HepG2 (cell line): ENCODE data around the gene CARMIL1. TPM values are rescaled to one million over a fixed set of nuclear protein-coding genes. Genes with fewer than 3 reads are reported as not detected.

Source experiments
- ARID5B ChIP-seq: IDR thresholded peaks from 2 replicates; pipeline ENCODE4 v1.4.0; 2020; ENCODE audit warnings: mild to moderate bottlenecking, missing genetic modification reagents
- CREM ChIP-seq, 2 experiments: sonication (generic) in 1 of 2; formaldehyde crosslinking in 1 of 2; IDR thresholded peaks; 2 replicates each; pipeline versions ENCODE4 v1.4.0 to v1.6.1; 2016 to 2020; ENCODE audit warnings: antibody characterized with exemption in 1 of 2, mild to moderate bottlenecking in 1 of 2, missing genetic modification reagents in 1 of 2
- EHMT2 ChIP-seq: fragments of 200-600 bp; sonication (generic); IDR thresholded peaks from 2 replicates; pipeline ENCODE4 v1.7.0; 2017; ENCODE audit warnings: antibody characterized with exemption, low read depth, low read length, borderline replicate concordance
- ERF ChIP-seq: IDR thresholded peaks from 2 replicates; pipeline ENCODE4 v1.6.1; 2018; ENCODE audit warnings: missing biosample characterization, missing genetic modification reagents
- HMG20A ChIP-seq: IDR thresholded peaks from 2 replicates; pipeline ENCODE4 v1.6.1; 2016; ENCODE audit warnings: borderline replicate concordance
- ISL2 ChIP-seq: sonication (generic); formaldehyde crosslinking; IDR thresholded peaks from 2 replicates; pipeline ENCODE4 v1.5.0; 2020; ENCODE audit warnings: missing genetic modification reagents
- MED1 ChIP-seq: sonication (generic); formaldehyde crosslinking; IDR thresholded peaks from 2 replicates; pipeline ENCODE4 v1.4.0; 2020; ENCODE audit warnings: missing genetic modification reagents
- NCOR1 ChIP-seq: fragments of 200-600 bp; sonication (generic); IDR thresholded peaks from 2 replicates; pipeline ENCODE4 v1.7.0; 2017; ENCODE audit warnings: antibody characterized with exemption, low read length, borderline replicate concordance
- POGZ ChIP-seq: sonication (generic); formaldehyde crosslinking; IDR thresholded peaks from 2 replicates; pipeline ENCODE4 v1.4.0; 2020; ENCODE audit warnings: mild to moderate bottlenecking, missing genetic modification reagents
- RARA ChIP-seq: IDR thresholded peaks from 2 replicates; pipeline ENCODE4 v1.6.1; 2016; ENCODE audit warnings: missing genetic modification reagents, missing compliant biosample characterization
- RCOR2 ChIP-seq: IDR thresholded peaks from 2 replicates; pipeline ENCODE4 v1.6.1; 2016; ENCODE audit warnings: missing biosample characterization, missing genetic modification reagents
- STAG1 ChIP-seq: sonication (generic); formaldehyde crosslinking; IDR thresholded peaks from 2 replicates; pipeline ENCODE4 v1.4.0; 2020; ENCODE audit warnings: missing genetic modification reagents
- TBX2 ChIP-seq: sonication (generic); formaldehyde crosslinking; IDR thresholded peaks from 2 replicates; pipeline ENCODE4 v1.5.0; 2020; ENCODE audit warnings: missing genetic modification reagents, mild to moderate bottlenecking, borderline replicate concordance
- TGIF2 ChIP-seq: IDR thresholded peaks from 2 replicates; pipeline ENCODE4 v1.6.1; 2016; ENCODE audit warnings: control low read depth, missing compliant biosample characterization
- WIZ ChIP-seq: sonication (generic); formaldehyde crosslinking; IDR thresholded peaks from 2 replicates; pipeline ENCODE4 v1.5.1; 2020; ENCODE audit warnings: mild to moderate bottlenecking, missing genetic modification reagents
- ZKSCAN8 ChIP-seq: IDR thresholded peaks from 2 replicates; pipeline ENCODE4 v1.6.1; 2016; ENCODE audit warnings: borderline replicate concordance, missing genetic modification reagents, missing compliant biosample characterization
- ZNF292 ChIP-seq: sonication (generic); formaldehyde crosslinking; IDR thresholded peaks from 2 replicates; pipeline ENCODE4 v1.8.1; 2022; ENCODE audit warnings: mild to moderate bottlenecking, low read depth, missing genetic modification reagents, borderline replicate concordance
- ZNF772 ChIP-seq: sonication (generic); formaldehyde crosslinking; IDR thresholded peaks from 2 replicates; pipeline ENCODE4 v1.5.0; 2020; ENCODE audit warnings: mild to moderate bottlenecking, missing genetic modification reagents
- ZSCAN31 ChIP-seq: sonication (generic); formaldehyde crosslinking; IDR thresholded peaks from 2 replicates; pipeline ENCODE4 v1.5.0; 2020; ENCODE audit warnings: low read depth, mild to moderate bottlenecking, missing genetic modification reagents
- polyA plus RNA-seq, 8 experiments: library from polyadenylated mRNA; depleted of rRNA in 3 of 8; stranded (reverse) in 7 of 8; unstranded in 1 of 8; fragments of >200 nt; fragmentation: Illumina TruSeq in 4 of 8; extraction: Trizol in 4 of 8; gene quantifications; 2 replicates each; pipeline versions ENCODE4 v1.2.1 to v1.2.3, GENCODE V29; 2011 to 2016; ENCODE audit warnings: low read depth in 4 of 8, missing spikeins in 1 of 8, mixed read lengths in 1 of 8; ENCODE audit not compliant: insufficient read depth in 1 of 8
- total RNA-seq, 5 experiments: library from RNA; depleted of rRNA; stranded (reverse); fragments of >200 nt; fragmentation: Illumina TruSeq; extraction: Trizol; gene quantifications; 2 replicates each; pipeline ENCODE4 v1.2.3, GENCODE V29; 2016; ENCODE audit warnings: low read depth in 1 of 5

Gene CARMIL1
- total and polyA plus RNA-seq, 2 of the 13 experiments (the other 11 are each of a cell fraction or from before 2014, with no cell fraction given): 1.8 to 2.6 TPM

- TF ChIP-seq WIZ (CRISPR knock-in tag) (0 out of 2 replicates have a peak, but pooled peaks have one; percentile 37), HMG20A (CRISPR knock-in tag) (peak; percentile 58; the same call in 1 of the 2 replicates), MED1 (CRISPR knock-in tag) (peak; percentile 42; the same call in 1 of the 2 replicates), ARID5B (CRISPR knock-in tag) (peak; percentile 84), ZNF292 (CRISPR knock-in tag) (peak; percentile 87; the same call in 1 of the 2 replicates), STAG1 (no peak), TBX2 (CRISPR knock-in tag) (peak; percentile 84), EHMT2 (peak; percentile 31; the same call in 1 of the 2 replicates), NCOR1 (peak; percentile 34; the same call in 1 of the 2 replicates), ISL2 (CRISPR knock-in tag) (peak; percentile 60; the same call in 1 of the 2 replicates), RCOR2 (CRISPR knock-in tag) (peak; percentile 14; the same call in 1 of the 2 replicates), TGIF2 (no peak), ZSCAN31 (peak; percentile 62; the same call in 1 of the 2 replicates), ERF (CRISPR knock-in tag) (0 out of 2 replicates have a peak, but pooled peaks have one; percentile 35), RARA (CRISPR knock-in tag) (peak; percentile 82), ZKSCAN8 (CRISPR knock-in tag) (no peak), POGZ (CRISPR knock-in tag) (peak; percentile 66), ZNF772 (peak; percentile 50; the same call in 1 of the 2 replicates), CREM (IDR thresholded peaks at IDR 0.05) (peak; percentile 34; the same call in 1 of the 2 replicates), CREM (CRISPR knock-in tag; IDR thresholded peaks at IDR 0.05) (no peak)
Observed at GRCh38 chr6:25629198-25629576, 350.0 kb downstream of the CARMIL1 start (continued).
